HG02759 (cell line): ENCODE data around the gene STAT5B.
"Not testable (repeated sequence)": the region's sequence is repeated elsewhere in the genome, so short reads cannot be mapped to it uniquely, and the experiment has no call there.

Experiments used
- ATAC-seq: cut with Tn5 transposase; IDR thresholded peaks from one replicate; pipeline ENCODE4 v1.9.1; 2021; ENCODE audit warnings: mild to moderate bottlenecking, moderate library complexity; ENCODE audit not compliant: unreplicated experiment

STAT5B gene

DNA sequence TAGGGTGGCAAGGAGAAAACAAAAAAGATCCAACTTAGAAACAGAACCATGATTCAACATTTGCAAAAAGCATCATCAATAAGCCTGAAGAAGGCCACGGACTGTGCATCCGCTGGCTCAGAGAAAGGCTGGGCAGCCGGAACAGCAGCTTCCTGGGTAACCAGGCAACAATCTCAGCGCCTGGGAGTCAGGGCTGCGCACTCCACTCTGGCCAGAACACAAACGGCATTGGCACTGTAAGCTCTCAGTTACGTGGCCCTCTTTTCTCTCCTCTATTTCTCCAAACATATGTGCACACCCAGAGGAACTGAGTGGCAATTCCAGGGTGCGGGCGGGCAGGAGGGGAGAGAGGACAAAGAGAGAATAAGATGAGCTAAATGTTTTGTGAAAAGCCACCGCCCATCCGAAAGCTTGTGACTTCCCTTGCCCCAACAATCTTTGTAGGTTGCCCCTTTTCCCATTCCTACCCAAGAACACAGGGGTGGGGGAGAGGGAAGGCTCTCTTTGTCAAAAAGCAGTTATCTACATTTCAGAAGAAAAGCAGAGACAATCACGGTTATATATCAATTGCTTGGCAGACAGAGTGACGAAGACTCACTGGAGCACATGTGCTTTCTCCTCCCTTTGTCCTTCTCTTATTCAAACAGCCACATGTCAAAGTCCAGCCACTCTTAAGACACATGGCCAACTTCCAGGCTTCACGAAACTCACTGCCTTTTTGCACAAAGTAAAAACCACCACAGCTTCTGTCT is 75.3 kb downstream of the STAT5B start:
- ATAC-seq: no peak

DNA sequence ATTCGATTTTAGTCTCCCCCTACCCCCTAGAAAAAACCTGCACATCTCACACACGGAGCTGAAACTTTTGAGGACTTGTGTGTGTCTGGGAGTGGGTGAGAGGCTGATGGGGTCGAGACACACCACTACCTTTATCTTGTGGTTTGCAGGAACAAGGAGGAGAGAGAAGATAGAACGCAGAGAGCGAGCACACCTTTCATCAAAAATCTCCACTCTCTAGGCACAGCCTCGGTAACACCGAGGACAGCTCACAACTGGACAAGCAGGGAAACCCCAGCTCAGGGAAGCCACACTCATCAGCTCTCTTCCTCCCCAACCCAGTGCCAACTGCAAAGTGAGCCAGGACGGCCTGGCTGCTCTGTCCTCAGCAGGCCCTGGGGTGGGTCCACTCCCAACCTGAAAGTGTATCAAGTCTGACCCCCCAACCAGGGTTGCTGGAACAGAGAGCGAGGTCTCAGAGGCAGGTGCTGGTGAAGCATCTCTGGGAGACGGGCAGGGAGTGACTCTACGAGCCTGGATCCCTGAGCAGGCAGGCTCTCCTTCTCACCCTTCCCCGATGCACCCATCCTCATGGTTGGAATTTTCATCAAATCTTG is 76.7 kb downstream of the STAT5B start:
- no peak for ATAC-seq

DNA sequence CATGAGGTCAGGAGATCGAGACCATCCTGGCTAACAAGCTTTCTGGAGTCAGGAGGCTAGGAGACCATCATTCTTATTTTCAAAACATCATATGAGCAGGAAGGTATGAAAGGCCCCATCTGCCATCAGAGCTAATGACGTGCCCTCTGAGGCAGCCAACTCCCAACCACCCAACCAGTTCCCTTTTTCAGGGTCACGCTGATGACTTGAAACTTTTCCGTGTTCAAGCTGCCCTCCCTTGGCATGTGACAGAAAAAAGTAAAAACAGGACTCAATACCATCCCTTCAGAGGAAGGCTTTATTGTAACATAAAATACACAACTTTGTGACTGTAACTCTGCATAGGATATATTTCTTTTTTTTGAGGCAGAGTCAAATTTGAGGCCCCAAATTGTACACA is 77.3 kb downstream of the STAT5B start:
- no peak for ATAC-seq

DNA sequence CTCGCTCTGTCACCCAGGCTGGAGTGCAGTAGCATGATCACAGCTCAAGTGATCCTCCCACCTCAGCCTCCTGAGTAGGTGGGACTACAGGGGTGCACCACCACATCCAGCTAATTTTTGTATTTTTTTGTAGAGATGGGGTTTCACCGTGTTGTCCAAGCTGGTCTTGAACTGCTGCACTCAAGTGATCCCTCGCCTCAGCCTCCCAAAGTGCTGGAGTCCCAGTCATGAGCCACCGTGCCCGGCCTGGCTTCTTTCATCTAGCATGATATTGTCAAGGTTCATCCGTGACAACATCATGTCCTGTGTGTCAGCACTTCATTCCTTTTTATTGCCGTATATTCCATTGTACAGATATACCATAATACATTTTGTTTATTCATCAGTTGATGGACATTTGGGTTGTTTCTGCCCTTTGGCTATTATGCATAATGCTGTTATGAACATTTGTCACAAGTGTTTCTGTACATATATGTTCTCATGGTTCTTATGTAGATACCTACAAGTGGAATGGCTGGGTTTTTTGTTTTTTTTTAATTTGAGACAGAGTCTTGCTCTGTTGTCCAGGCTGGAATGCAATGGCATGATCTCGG is 78.5 kb downstream of the STAT5B start:
- ATAC-seq: no peak

DNA sequence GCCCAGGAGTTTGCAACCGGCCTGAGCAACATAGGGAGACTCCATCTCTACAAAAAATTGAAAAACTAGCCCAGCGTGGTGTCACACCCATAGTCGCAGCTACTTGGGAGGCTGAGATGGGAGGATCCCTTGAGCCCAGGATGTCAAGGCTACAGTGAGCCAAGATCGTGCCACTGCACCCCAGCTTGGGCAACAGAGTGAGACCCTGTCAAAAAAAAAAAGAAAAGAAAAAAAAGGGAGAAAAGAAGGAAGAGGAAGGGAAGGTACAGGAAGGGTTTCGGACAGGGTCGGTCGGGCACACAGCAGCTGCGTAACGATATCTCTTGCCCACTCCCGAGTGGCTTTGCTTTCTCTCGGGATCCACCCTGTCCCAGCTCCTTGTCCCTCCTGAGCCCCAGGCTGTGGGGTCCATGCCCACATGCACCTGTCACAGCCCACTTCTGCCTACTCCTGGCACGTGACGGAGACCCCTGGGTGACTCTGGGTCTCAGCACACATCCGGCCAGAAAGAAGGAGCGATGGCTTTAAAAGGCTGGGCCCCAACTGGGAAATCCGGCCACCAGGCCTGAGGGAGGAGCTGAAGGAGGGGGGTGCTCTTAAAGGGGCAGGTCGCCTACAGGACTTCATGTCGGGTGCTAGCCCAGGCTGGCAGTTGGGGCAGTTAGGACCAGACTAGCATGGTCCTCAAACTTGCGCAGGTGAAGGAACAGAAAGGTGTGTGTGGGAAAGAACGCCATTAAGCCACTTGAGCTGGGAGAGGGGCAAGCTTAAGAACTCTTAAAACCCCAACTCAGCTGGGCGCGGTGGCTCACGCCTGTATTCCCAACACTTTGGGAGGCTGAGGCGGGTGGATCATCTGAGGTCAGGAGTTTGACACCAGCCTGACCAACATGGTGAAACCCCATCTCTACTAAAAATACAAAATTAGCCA is 82.0 kb downstream of the STAT5B start, which contains the start of gene GHDC:
TSS of gene GHDC (minus strand) at position 526 of the 931 bp plus-strand sequence. CDS start 913 bp downstream, outside the sequence.
- peak; percentile 90 for ATAC-seq

DNA sequence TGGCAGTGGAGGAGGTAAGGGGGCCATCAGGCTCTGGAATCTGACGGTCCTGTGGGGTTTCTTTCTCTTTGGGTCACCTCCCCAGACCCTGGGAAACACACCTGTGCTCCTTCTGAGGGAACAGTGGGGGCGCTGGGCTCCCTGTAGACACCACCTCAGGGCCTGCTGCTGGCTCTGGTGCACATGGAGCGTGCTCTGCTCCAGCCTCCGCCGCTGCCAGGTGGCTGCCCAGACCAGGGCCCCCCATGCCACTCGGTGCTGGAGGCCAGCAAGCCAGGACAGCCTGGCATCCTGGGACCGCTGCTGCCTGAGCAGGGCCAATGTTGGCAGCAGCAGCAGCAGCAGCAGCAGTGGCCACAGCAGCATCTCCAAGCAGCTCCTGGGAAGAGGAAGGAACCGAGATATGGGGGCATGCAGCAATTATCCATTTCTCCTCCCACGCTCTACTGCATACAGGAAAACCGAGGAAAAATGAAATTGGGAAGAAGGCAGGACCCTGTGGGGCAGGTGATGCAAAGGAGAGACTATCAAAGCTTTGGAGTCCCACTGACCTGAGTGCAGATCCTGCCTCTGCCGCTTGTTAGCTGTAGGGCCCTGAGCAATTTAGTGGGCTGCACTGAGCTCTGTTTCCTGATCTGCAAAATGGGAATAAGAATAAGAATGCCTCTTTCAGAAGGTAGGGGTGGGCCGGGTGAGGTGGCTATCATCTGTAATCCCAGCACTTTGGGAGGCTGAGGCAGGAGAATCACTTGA is 82.8 kb downstream of the STAT5B start:
- ATAC-seq: no peak

DNA sequence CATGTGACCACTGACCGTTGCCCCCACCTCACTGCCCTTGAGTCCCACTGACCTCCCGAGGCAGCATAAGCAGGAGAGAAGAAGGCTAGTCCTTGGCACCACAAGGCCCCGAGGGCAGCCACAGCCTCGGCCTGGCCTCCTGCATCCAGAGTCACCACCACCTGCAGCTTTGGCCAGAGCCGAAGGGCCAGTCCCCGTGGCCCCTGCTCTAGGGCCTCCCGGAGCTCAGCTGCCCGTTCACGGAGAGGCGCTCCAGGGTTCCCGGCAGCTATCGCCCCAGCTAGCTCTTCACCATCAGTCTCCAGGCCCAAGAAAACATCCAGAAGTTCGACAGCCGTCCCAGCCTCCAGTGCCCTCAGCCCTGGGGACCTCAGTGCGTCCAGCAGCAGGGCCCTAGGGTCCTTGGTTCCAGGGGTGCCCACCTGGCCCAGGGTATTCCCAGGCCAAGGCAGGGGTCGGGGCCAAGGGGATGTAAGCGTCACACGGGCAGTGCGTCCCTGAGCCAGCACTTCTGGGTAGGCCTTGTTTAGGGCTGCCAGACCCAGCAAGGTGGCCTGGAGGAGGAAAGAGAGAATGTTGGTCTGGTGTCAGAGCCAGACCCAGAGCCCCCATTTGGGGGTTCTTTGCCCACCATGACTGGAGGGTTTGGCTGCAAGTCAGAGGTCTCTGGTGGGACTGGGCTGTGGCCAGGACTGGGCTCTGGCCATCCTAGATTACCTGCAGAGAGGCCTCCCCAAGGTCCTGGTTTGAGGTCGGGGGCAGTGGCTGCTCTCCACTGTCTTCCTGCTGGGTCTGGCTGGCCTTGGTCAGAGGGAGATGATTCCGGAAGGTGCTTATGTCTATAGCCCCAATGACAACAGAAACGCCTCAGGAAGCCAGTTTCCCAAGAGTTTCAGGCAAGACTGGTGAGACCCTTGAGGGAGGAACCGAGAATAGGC is 83.7 kb downstream of the STAT5B start:
- no peak for ATAC-seq

DNA sequence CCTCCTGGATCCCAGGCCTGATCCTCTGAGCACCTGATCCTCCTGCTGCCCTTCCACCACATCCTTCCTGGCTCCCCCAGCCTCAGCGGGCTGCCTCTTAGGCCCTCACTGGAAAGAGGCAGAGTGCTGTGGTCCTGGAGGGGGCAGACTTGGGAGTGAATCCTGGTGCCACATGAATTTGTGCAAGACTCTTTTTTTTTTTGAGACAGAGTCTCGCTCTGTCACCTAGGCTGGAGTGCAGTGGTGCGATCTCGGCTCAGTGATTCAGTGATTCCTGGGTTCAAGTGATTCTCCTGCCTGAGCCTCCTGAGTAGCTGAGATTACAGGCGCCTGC is 84.9 kb downstream of the STAT5B start:
- ATAC-seq: no peak

DNA sequence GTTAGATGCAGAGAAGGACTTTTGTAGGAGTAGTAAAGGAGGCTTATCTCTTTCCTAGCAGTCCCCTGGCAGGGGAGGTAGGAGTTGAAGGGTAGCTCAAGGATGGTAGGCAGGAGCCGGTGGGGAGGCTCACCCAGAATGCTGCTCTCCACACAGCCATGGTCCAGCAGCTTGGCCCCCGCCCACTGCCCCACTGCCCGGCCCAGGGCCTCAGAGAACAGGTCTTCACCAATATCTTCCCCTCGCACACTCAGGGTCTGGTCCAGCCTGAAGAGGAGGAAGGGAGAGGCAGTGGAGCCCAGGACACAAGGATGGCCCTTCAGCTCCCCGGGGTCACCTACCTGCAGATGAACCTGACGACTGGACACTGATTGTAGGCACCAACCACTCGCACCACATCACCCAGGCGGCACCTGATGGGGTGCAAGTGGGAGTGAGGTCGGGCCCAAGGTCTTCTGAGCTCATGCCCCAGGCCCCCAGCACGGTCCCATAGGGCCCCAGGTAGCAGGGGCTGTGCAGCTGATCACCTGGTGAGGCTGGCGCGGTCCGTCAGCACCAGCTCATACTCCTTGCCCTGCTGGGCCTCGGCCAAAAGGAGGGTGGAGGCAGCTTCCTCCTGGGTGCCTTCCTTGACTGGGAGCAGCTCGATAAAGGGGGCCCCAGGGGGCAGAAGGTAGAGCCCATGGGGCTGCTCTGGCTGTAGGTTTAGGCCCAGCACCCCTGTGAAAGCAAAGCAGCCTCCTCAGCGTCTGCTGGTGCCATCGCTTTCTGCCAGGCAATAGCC is 85.5 kb downstream of the STAT5B start:
- no peak for ATAC-seq

DNA sequence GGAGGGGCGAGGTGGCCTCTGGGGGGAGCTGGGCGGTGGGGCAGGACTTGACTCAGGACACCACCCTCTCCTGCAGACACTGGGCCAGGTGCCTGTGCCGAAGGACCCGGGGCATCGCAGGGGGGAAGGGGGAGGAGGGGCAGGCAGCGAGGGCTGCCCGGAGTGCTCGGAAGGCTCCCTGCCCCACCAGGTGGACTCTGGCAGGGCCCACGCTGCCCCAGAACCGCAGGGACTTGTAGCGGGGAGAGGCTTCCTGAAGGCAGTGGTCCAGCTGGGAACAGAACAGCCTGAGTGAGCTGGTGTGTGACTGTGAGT is 86.6 kb downstream of the STAT5B start:
- no peak for ATAC-seq

DNA sequence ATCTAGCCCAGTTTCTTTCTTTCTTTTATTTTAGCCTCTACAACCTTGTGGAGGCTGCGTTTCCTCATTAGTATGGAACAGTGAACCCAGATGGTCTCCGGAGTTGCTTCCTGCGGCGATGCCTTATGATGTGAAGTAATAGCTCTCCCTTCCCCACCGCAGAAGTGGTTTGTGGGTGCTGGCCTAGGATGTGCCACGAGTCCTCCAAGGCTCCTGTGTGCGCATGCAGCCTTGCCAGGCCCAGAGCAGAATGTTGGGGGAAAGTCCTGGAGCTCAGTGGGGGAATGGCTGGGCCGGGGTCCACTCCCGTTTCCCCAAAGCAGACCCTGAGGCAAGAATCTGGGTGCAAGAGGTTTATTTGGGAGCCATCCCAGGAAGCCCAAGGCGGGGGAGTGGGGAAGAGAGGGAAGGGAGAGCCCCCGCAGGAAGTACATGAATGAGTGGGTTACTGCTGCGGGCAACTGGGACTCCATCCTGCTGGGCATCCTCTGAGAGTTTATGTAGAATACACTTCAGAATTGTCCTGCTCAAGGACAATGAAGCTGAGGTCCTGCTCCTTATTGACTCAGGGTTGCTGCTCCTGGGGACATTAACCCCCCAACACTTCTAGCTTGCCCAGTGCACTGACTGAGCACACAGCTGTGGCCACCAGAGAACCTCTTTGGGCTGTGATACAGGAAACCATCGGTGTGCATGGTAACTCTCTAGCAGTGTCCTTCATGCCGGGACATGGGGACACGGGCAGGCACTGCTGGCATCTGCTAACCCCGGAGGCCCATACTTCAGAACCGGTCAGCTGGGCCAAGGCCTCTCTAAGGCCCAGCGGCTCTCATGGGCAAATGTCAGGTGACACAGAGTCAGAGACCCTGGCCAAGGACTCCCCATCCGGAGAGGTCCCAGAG is 87.2 kb downstream of the STAT5B start:
- no peak for ATAC-seq

DNA sequence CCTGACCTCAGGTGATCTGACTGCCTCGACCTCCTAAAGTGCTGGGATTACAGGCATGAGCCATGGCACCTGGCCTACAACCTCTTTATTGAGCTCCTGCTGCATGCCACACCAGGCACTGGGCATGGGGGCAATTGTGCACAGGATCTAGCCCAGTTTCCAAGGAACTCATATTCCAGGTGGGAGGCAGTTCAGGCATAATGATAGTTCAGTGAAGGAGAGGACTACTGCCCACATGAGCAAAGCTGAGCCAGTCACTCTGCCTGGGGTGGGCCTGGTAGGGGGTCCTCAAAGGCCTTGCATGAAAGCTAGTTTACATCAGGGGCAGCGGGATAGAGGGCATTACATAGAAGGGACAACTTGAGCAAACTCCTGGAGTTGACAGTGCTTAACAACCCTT is 88.4 kb downstream of the STAT5B start:
- ATAC-seq: no peak

DNA sequence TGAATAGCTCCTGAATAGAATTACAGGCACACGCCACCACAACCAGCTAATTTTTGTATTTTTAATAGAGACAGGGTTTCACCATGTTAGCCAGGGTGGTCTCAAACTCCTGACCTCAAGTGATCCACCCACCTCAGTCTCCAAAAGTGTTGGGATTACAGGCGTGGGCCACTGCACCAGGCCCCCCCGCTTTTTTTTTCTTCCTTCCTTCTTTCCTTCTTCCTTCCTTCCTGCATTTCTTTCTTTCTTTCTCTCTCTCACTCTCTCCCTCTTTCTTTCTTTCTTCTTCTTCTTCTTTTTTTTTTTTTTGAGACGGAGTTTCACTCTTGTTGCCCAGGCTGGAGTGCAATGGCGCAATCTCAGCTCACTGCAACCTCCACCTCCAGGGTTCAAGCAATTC is 90.0 kb downstream of the STAT5B start:
- not testable (repeated sequence) for ATAC-seq

DNA sequence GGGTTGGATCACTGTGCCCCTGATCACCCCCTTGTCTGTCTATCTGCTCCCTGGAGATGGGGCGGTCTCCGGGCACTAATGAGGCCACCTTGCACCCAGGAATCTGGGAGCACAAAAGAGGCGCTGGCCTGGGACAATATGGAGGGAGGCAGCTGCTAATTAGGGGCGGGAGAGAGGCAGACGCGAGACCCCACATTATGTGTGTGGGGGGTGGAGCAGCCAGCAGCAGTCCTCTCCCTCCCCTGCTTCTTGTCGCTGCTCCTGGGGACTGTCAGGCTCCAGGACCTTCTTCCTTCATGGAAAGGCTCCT is 90.6 kb downstream of the STAT5B start:
- no peak for ATAC-seq

DNA sequence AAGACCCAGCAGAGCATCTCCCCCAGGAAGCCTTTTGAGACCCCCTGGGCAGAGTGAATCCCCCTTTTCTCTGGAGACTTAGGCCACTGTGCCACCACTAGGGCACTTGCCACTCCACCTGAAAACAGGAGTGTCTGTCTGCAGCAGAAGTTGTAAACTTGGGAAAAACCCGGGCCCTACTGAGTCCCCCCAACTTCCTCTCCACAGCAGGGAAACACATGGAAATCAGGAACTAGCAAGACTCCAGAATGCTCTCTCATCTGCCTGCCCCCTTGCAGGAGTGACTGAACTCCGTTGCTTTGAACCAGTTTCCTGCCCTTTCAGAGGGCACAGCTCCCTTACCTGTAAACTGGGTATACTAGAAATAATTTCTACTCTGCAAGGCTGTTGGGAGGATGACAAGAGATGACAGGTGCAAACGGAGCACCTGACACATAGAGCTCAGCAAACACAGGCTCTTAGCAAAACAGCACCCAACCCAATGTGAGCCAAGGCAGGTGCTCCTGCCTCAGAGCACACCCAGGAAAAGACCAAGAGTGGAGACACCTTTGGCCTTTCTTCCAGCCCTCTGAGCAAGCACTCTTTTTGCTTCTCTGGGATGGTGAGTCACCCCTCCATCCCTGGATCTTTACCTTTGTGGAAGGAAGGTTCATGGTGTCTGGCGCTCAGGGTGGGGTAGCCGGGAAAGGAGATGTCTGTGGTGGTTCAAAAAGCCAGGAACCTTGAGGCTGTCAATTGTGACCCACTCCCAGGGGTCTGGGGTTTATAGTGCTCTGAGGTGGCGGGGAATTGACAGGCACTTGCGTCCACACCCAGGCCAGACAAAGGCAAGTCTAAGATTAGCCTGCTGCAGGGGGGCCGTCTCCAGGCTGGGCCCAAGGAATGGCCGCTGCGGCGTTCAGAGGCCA is 91.2 kb downstream of the STAT5B start, which contains the start of gene HCRT:
TSS of gene HCRT (minus strand) at position 740 of the 908 bp plus-strand sequence. CDS start at position 653, 87 bp downstream.
- ATAC-seq: no peak

DNA sequence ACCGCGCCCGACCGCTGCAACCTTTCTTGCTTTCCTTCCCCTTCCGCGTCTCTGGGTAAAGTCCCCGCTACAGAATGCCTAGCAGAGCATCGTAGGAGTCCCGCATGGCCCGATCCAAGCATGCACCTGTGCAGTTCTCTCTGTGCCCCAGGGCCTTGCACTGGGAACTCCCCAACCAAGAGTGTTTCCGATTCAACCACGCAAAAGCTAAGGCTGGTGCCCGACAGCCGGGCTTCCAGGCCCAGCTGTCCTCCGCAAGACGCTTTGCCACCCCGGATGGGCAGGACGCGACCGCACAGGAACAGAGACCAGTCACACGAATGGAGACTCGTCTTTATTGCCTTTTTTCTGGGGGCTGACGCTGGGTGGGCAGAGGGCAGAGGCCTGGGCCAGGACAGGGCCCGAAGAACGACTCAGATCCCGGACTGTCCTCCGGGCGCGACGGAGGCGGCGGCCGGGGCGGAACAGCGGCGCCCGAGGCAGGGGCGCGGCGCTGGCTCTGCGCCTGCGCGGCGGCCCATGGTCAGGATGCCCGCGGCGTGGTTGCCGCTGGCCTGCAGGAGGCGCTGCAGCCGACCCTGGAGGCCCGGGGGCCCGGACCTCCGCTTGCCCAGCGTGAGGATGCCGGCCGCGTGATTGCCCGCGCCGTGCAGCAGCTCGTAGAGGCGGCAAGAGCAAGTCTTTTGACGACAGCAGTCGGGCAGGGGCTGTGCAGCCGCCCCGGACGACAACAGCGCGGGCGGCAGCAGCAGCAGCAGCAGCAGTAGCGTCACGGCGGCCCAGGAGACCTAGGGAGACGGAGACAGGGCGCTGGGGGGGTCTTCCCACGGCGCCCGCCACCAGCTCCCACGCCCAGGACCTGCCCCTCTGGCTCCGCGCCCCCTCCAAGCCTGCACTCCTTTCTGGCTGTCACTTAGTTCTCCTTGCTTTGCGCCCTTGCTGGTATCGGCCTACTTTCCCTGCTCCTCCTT is 92.2 kb downstream of the STAT5B start:
- ATAC-seq: peak; percentile 74
